HL-60/S4 treated with retinoic acid at 250 ng/mL for 4 days and 3 days (cell line): ENCODE results near the gene LYRM1.
"Not testable (repeated sequence)": the region's sequence is repeated elsewhere in the genome, so short reads cannot be mapped to it uniquely, and the experiment has no call there.

Experiments
- in situ Hi-C: fragments of 300-500 bp; cut with MboI; formaldehyde crosslinking; loops from 2 replicates; pipeline ENCODE4 v1.7.0; 2022; ENCODE audit warnings: low sequenced_read_pairs

The LYRM1 gene

DNA sequence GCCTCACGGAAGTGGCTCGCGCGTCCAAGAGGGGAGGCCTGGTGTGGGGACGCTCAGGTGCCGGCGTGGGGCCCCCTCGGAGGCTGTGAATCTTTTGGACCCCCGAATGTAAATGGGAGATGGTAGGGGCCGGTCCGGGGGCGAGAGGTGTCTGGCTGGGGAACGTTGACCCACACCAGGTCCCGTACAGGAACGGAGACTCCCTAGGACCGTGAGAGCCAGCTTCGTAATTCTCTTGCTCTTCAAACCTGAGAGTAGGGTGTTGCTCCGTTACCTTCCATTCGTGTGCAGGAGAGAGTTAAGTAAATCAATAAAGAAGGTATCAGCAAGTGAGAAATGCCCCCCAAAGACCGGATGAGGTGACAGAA is 481 bp downstream of the LYRM1 start:
- in situ Hi-C loops = no loop called here

GRCh38 chr16:20901436-20902112 is 1.0 kb downstream of the LYRM1 start:
- in situ Hi-C loops = no loop called here

- in situ Hi-C loops = no loop called here
Observed at GRCh38 chr16:20902426-20902825, 1.9 kb downstream of the LYRM1 start.

DNA sequence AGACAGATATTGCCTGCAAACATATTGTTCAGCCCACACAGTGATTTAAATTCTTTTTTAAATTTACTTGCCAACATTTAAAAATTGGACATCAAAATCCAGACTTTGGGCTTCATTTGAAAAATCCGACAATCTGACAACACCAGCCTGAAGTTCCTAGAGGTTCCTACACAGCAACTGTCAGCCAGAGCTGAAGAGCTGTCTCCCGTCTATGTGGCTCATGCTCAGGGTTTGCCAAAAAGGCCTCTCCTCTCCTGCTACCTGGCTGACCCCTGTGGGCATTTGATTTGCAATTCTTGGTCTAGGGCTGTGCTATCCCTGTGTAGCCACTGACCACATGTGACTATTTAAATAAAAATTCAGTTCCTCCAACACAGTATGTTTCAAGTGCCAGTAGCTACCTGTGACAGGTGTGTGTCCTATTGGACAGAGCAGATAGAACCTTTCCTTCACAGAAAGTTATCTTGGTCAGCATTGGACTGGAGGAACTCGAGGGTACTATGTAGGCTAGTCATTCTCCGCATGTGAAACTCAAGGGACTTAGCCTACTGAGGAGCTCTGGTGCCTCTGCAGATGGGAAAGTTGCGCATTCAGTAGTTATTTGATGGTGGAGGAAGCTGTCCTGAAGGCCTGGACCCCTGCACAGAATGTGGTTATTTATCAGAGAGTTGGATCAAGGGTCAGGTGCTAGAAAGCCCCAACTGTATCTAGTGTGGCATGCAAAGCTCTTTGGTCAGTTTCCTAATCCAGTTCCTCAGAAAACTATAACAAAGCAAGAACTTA is 2.7 kb downstream of the LYRM1 start:
- in situ Hi-C loops = no loop called here

GRCh38 chr16:20903899-20904506 is 3.4 kb downstream of the LYRM1 start:
- in situ Hi-C loops = no loop called here

- in situ Hi-C loops = no loop called here
Observed at GRCh38 chr16:20904507-20905081, 4.0 kb downstream of the LYRM1 start.

DNA sequence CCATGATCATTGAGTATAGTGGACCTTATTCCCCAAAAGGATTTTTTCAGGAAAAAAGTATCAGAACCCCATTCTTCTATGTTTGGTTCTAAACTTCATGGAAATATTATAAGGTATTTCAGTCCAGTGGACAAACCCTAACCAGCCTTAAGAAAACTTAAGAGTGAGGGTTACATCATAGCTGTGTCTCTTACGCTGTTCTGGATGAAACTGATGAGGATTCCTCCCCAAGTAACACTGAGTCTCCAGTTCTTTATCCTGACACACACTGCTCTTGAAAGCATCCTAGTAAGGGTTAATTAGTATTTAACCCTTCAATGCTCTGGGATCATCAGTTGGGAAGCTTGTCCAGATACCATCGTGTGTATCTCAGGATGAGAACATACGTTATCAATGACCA is 5.0 kb downstream of the LYRM1 start:
- in situ Hi-C loops = no loop called here

- in situ Hi-C loops = no loop called here
Observed at GRCh38 chr16:20906341-20907255, 6.0 kb downstream of the LYRM1 start.

DNA sequence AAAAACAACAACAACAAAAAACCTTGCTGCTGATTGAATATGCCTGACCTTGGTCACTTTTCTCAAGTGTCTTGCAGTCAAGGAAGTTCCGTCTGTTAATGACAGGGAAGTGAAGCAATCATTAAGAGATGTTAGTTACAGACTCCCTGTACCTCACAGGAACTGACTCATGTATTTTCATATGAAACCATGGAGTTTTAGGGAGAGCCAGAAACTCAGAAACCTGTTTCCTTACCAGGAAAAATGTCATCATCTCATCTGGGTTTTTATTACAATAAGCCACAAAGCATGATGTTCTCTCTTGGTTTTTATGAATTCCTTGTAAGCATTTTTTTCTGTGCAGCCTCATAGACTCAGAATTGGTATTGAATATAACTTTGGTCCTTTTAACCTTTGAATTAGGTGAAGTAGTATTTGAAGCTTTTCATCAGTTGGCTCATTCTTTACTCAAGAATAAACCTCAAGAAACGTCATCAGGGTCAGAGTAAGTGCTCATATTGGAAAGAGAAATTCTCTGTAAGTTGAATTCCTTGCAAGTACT is 10.3 kb downstream of the LYRM1 start:
- in situ Hi-C loops = no loop called here

DNA sequence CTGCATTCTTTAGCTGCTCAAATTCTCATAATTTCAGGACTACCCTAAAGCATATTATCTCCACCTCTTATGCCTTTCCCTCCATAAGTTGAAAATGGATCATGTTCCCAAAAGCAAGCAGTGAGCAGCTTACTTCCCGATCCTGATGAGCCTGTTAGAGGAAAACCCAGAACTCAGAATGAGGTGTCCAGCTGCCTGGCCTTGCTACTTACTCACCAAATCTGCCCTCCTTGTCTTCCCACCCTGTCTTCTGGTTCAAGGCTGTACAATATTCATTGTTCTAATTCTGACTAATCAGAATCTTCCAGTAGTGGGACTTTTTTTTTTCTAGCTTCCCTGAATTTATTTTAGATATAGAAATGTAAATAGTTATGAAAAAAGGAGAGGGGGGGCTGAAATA is 10.8 kb downstream of the LYRM1 start:
- in situ Hi-C loops = no loop called here

GRCh38 chr16:20916289-20916688 is 15.7 kb downstream of the LYRM1 start:
- in situ Hi-C loops = no loop called here

GRCh38 chr16:20916942-20917341 is 16.4 kb downstream of the LYRM1 start:
- in situ Hi-C loops = no loop called here

DNA sequence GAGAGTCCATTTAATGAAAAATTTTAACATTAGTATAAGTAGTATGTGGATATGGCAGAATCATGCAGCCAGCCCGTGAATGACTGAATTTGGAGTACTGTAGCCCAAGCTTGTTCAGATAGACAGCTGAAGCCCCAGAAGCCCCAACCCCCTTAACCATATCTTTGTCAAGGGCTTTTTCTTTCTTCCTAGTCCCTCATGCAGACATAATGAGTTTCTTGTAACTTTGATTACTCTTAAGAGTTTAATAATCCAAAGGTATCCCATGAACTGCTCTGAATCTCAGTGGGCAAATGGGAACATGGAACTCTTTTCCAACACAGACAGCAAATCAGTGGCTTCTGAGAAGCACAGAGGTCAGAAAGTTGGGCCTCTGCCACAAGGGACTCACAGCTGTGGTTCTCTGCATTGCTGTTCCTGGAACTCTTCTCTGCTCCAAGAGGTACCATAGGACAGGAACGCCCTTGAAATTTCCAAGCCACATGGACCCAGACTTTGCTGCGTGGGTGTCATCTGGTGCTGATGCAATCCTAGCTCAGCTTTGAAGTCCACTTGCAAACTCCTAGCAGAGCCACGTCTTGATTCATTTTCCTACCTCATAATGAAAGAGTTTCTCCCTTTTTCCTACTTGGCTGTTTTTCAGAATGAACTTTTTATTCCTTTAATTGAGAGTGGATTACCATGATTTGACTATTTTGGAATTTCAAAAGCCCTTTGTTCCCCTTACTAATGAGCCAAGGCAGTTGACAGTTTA is 18.1 kb downstream of the LYRM1 start:
- in situ Hi-C loops = no loop called here

GRCh38 chr16:20920091-20920490 is 19.5 kb downstream of the LYRM1 start:
- in situ Hi-C loops = no loop called here

DNA sequence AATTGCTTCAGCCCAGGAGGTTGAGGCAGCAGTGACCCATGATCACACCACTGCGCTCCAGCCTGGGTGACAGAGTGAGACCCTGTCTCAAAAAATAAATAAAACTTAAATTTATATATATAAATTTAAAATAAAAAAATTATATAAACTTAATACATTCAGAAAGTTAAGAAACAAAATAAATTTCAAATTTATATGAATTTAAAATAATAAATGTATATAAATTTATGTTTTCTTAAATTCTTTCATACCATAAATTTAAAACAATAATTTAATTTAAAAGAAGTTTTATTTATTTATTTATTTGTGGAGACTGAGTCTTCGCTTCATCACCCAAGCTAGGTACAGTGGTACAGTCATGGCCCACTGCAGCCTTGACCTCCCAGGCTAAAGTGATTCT is 20.2 kb downstream of the LYRM1 start:
- in situ Hi-C loops = no loop called here

GRCh38 chr16:20923876-20924275 is 23.3 kb downstream of the LYRM1 start:
- in situ Hi-C loops = no loop called here

DNA sequence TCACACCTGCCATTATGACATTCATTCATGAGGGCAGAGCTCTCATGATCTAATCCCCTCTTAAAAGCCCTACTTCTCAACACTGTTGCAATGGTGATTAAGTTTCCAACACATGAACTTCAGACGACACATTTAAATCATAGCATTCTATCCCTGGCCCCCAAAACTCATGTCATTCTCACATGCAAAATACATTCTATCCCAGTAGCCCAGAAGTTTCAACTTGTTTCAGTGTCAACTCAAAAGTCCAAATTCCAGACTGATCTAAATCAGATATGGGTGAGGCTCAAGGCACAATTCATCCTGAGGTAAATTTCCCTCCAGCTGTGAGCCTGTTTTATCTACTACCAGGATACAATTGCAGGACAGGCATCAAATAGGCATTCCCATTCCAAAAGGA is 25.2 kb downstream of the LYRM1 start:
- in situ Hi-C loops = no loop called here

DNA sequence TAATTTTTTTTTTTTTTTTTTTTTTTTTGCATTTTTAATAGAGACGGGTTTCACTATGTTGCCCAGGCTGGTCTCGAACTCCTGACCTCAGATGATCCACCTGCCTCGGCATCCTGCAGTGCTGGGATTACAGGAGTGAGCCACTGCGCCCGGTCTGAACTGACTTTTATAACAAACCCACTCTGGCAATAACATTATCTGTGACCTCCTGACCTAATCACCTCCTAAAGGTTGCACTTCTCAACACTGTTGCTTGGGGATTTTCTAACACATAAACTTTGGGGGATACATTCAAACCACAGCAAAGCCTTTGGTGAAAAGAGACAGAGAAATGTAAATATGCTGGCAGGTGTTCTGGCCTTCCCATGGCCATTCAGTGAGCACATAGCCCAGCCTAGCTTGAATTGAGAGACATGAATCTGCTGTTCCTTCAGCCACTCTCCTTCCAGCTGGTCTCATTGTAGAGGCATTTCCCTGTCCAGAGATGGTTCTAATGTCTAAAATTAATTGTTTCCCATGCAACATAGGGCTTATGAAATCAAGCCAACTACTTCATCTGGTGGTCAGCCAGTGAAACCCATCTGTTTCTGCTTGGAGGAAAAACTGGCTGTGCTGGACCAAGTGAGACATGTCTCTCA is 28.3 kb downstream of the LYRM1 start:
- in situ Hi-C loops = no loop called here

GRCh38 chr16:20929676-20930364 is 29.2 kb downstream of the LYRM1 start:
- in situ Hi-C loops = not testable (repeated sequence)
